Osteoblast (primary cell): ENCODE data around the gene PEX16. TPM values are rescaled to one million over a fixed set of nuclear protein-coding genes. Genes with fewer than 3 reads are reported as not detected.

Source experiments
- DNase-seq: peaks from one replicate; pipeline ENCODE4 v3.0.0; 2011; ENCODE audit warnings: low spot score, mixed read lengths; ENCODE audit not compliant: insufficient read length; ENCODE audit errors: missing footprints
- H2AFZ ChIP-seq: 2 replicates; pipeline ENCODE4 v1.6.0; 2011; ENCODE audit warnings: mild to moderate bottlenecking, low read length
- H3K27ac ChIP-seq: 2 replicates; pipeline ENCODE4 v1.5.1; 2011; ENCODE audit warnings: mild to moderate bottlenecking, low read depth, low read length, moderate library complexity
- H3K27me3 ChIP-seq: 2 replicates; pipeline ENCODE4 v1.6.0; 2012; ENCODE audit warnings: mild to moderate bottlenecking, control low read depth, inconsistent platforms, low read length, moderate library complexity; ENCODE audit not compliant: insufficient read depth
- H3K36me3 ChIP-seq: 2 replicates; pipeline ENCODE4 v1.5.1; 2011; ENCODE audit warnings: mild to moderate bottlenecking, low read length, control low read depth, moderate library complexity; ENCODE audit not compliant: insufficient read depth
- H3K4me1 ChIP-seq: 2 replicates; pipeline ENCODE4 v1.5.1; 2011; ENCODE audit warnings: mild to moderate bottlenecking, low read length, control low read depth, moderate library complexity; ENCODE audit not compliant: insufficient read depth
- H3K4me2 ChIP-seq: 2 replicates; pipeline ENCODE4 v1.6.0; 2011; ENCODE audit warnings: mild to moderate bottlenecking, low read length; ENCODE audit not compliant: insufficient read depth
- H3K4me3 ChIP-seq: fragments of 200-600 bp; sonication (generic); 3 replicates; pipeline ENCODE4 v1.5.1; 2012; ENCODE audit warnings: mild to moderate bottlenecking, low read length, inconsistent platforms; ENCODE audit not compliant: insufficient read depth
- H3K79me2 ChIP-seq: 2 replicates; pipeline ENCODE4 v1.6.0; 2012; ENCODE audit warnings: mild to moderate bottlenecking, low read length, control low read depth, inconsistent platforms; ENCODE audit not compliant: insufficient read depth
- H3K9me3 ChIP-seq: 2 replicates; pipeline ENCODE4 v1.5.1; 2011; ENCODE audit warnings: low read depth, low read length, control low read depth
- H4K20me1 ChIP-seq: 2 replicates; pipeline ENCODE4 v1.6.0; 2012; ENCODE audit warnings: mild to moderate bottlenecking, low read length, control low read depth; ENCODE audit not compliant: insufficient read depth
- CTCF ChIP-seq: IDR thresholded peaks from 2 replicates; pipeline ENCODE4 v1.5.1; 2011; ENCODE audit warnings: mild to moderate bottlenecking, low read depth, low read length, moderate library complexity; ENCODE audit errors: extremely low read depth
- total RNA-seq: library from RNA; depleted of rRNA; stranded (reverse); fragments of >200 nt; gene quantifications from 2 replicates; pipeline ENCODE4 v1.2.3, GENCODE V29; 2012

The PEX16 gene
- total RNA-seq, 1 donor, result 28.6 TPM

- Histone ChIP-seq H3K36me3 (peaks cover 52% of the 10 kb centered on the region), H3K4me3 (no peak overlapping the region), H3K27ac (peak overlapping the region; percentile 89), H3K27me3 (no peaks in the 10 kb centered on the region), H3K9me3 (no peaks in the 10 kb centered on the region), H2AFZ (no peak overlapping the region), H3K79me2 (no peaks in the 10 kb centered on the region), H3K4me2 (no peak overlapping the region), H4K20me1 (no peaks in the 10 kb centered on the region), H3K4me1 (peaks cover 40% of the 10 kb centered on the region)
- no peak for TF ChIP-seq CTCF
- DNase-seq, result no peak
Observed at GRCh38 chr11:45860764-45861510, 56.7 kb downstream of the PEX16 start.

- H3K4me1 ChIP-seq, result peaks cover 40% of the 10 kb centered on the region
- H2AFZ ChIP-seq, result no peak overlapping the region
- H3K9me3 ChIP-seq, result no peaks in the 10 kb centered on the region
- peak overlapping the region; percentile 57 for H3K4me2 ChIP-seq
- H3K4me3 ChIP-seq, result no peak overlapping the region
- H3K27ac ChIP-seq, result peak overlapping the region; percentile 89
- no peak for DNase-seq
- peaks cover 47% of the 10 kb centered on the region for H3K36me3 ChIP-seq
- H3K79me2 ChIP-seq, result peaks cover 6% of the 10 kb centered on the region
- TF ChIP-seq CTCF, result no peak
- no peaks in the 10 kb centered on the region for H3K27me3 ChIP-seq
- no peaks in the 10 kb centered on the region for H4K20me1 ChIP-seq
Observed at GRCh38 chr11:45860348-45860747, 57.3 kb downstream of the PEX16 start.

Other genes with a start within 250 kb of the PEX16 start
- 10.6 and 12.3 TPM in 2 replicates for gene SLC35C1, start 112.7 kb downstream of the PEX16 start, total RNA-seq
- 21.0 and 21.8 TPM in 2 replicates for gene CRY2, start 70.4 kb downstream of the PEX16 start, total RNA-seq
- 8.0 and 9.7 TPM in 2 replicates for gene MAPK8IP1, start 32.2 kb downstream of the PEX16 start, total RNA-seq
- gene FREY1, start 10.6 kb downstream of the PEX16 start, total RNA-seq, result 0.88 and 1.8 TPM in 2 replicates
- gene LARGE2, start 4.8 kb upstream of the PEX16 start, total RNA-seq, result not detected in 2 replicates
- gene PHF21A, start 203.6 kb upstream of the PEX16 start, total RNA-seq, result 23.0 and 26.4 TPM in 2 replicates